Eye (tissue), 1 donor: Measurements from ENCODE around the gene PHEX.

ENCODE experiments used
- DNase-seq: peaks from one replicate; pipeline ENCODE4 v3.0.0-alpha.2; 2015

Gene PHEX

GRCh38 chrX:22032084-22032483 is at the start of gene PHEX:
Gene PHEX (plus strand): TSS chrX:22032325. CDS start chrX:22033006, 681 bp downstream.
- no peak for DNase-seq

DNA sequence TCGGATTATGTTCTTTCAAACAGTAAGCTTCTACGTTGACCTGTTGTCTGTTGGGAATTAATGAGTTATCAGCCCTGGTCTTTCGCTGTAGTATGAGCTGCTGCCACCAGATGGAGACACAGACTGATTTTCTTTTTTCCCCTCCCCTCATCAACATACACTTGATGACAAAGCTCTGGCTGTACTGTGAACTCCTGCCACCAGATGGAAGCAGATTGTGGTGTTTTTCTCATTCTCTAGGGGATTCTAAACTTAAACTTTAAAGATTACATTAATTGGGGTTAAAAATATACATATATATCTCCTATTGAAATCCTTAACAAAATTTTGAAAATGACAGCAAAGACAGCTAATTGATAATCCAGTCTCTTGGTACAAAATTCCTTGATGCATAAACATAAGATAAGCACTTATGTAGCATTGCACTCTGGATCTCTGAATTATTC is 46.8 kb upstream of the PHEX start:
- DNase-seq, result peak; percentile 92

DNA sequence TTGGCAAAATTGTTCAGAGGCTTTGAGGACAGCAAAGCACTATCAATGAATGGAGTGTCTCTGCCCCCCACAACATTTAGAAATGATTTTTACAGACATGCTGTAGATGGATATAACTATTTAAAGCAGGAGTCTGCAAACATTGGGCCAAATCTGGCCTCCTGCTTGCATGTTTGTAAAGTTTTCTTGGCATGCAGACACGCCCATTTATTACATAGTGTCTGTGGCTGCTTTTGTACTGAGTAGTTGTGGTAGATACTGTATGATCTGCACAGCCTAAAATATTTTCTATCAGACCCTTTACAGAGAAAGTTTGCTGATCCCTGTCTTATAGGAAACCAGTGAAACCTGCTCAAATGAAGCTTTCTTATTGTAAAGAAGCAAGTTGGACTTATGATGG is 45.5 kb upstream of the PHEX start:
- DNase-seq, result no peak

- DNase-seq, result no peak
Observed at GRCh38 chrX:21989384-21989783, 42.7 kb upstream of the PHEX start.

DNA sequence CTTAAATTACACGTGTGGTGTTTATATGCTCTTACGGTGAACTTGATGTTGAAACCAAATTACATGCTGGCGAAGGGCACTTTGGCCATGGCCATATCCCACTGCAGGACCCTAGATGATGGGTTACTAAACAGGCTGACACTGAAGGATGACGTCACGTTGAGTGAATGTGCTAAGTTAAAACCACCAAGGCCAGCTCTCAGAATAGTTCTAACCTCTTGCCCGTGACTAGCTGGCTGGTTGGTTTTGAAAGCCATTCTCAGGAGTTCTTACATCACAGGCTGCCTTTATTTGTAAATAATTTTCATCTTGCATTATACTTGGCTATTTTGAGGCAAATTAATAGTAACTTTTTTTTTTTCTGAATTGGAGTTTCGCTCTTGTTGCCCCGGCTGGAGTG is 41.3 kb upstream of the PHEX start:
- no peak for DNase-seq

GRCh38 chrX:21991504-21991903 is 40.6 kb upstream of the PHEX start:
- DNase-seq, result no peak

- DNase-seq, result no peak
Observed at GRCh38 chrX:21993265-21993664, 38.9 kb upstream of the PHEX start.

- peak; percentile 33 for DNase-seq
Observed at GRCh38 chrX:21996872-21997455, 35.2 kb upstream of the PHEX start.

- no peak for DNase-seq
Observed at GRCh38 chrX:21998037-21998436, 34.1 kb upstream of the PHEX start.

DNA sequence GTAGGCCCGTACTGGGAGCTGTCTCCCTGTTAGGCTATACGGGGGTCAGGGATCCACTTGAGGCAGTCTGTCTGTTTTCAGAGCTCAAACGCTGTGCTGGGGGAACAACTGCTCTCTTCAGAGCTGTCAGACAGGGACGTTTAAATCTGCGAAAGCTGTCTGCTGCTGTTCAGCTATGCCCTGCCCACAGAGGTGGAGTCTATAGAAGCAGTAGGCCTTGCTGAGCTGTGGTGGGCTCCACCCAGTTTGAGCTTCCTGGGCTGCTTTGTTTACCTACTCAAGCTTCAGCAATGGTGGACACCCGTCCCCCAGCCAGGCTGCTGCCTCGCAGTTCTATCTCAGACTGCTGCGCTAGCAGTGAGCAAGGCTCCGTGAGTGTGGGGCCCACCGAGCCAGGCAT is 27.3 kb upstream of the PHEX start:
- no peak for DNase-seq

DNA sequence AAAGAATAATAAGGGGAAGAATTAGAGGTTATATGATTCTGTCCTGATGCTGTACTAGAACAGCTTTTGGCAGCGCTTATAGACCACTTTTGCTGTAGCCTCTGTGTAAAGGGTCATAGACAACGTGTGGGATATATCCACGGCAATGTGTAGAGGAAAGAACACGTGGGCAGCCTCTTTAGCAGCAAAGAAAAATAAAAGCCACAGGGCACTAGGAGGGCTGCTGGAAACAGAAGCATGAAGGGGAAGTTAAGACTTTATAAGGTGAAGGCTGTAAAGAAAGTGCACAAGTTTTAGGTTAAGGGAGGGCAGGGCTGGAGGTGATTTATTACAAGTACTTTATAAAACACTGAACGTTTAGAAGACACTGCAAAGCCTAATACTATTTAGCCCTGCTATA is 20.1 kb upstream of the PHEX start:
- no peak for DNase-seq

- no peak for DNase-seq
Observed at GRCh38 chrX:22012931-22013330, 19.2 kb upstream of the PHEX start.

- no peak for DNase-seq
Observed at GRCh38 chrX:22015139-22015750, 16.9 kb upstream of the PHEX start.

DNA sequence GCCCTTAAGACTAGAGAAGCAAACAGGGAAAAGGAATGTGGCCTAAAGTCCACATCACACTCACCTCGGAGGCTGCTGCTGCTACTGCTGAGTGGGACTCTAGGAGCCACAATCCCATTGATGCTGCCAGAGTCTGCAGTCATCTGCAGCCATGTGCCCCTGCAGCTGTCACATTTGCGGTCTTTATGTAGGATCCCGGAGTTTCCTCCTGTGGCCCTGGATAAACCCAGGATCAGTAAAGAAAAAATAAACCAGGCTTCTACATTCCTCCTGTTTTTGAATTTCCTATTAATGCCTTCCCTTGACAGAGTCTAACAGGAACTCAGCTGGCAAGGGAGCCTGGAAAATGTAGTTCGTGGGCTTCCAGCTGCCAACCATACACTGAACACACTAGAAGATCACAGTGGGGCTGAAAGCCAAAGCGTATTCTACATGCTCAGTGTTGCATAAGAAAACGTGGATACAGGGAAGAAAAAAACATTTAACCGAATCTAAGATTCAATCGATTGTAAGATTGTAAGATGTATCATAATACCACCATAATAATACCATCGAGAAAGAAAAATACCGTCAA is 10.3 kb upstream of the PHEX start:
- DNase-seq, result peak; percentile 6

- DNase-seq, result no peak
Observed at GRCh38 chrX:22024577-22024976, 7.5 kb upstream of the PHEX start.

DNA sequence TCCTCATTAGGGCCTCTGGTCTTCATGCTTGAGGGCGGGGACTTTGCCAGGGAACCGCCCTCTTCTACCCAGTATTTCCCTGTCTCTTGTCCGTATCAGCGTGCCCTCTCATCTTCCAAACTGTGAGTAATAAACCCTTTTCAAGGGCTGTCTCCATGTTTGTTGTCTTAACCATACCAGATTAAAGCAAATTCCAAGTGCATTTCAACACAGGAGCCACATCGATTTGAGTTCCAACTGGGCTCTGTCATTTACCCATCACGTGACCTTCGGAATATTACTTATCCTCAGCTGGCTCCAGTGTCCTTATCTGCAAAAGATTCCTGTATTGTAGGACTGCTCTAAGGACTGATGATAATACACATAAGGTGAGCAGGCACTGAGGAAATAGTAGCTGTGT is 6.4 kb upstream of the PHEX start:
- no peak for DNase-seq

GRCh38 chrX:22026731-22027130 is 5.4 kb upstream of the PHEX start:
- DNase-seq, result no peak

- DNase-seq, result no peak
Observed at GRCh38 chrX:22032506-22032905, 381 bp downstream of the PHEX start.

DNA sequence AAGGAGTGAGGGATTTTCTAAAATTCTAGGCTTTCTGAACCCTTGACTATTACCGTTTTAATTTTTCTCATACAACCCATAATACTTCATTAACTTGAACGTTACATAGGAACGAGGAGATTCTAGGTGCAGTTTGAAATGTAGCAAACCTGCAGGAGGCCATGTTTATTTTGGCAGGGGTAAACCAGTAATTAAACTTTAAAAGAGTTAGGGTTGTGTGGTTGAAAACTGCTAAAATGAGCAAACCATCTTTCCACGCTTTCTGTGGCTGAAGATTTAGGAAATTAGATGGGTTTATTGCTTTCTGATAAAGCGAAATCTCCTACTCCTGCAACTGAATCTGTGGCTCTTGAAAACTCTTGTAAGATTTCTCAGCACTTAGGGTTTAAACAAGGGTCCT is 1.7 kb downstream of the PHEX start:
- DNase-seq, result no peak

DNA sequence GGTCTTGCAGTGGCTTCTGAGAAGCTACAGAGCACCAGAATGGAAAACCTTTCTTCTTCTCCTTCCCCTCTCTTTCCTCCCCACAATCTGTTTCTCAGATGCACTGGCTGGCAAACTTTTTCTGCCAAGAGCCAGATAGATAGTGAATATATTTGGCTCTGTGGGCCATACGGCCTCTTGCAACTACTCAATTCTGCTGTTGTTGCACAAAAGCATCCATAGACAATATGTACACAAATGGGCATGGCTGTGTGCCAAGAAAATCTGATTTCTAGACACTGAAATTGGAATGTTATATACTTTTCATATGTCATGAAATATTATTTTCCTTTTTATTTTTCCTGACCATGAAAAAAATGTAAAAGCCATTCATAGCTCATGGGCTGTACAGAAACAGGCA is 3.1 kb downstream of the PHEX start:
- no peak for DNase-seq

- no peak for DNase-seq
Observed at GRCh38 chrX:22037225-22037624, 5.1 kb downstream of the PHEX start.

- DNase-seq, result no peak
Observed at GRCh38 chrX:22037911-22038537, 5.9 kb downstream of the PHEX start.

- no peak for DNase-seq
Observed at GRCh38 chrX:22039541-22039940, 7.4 kb downstream of the PHEX start.

DNA sequence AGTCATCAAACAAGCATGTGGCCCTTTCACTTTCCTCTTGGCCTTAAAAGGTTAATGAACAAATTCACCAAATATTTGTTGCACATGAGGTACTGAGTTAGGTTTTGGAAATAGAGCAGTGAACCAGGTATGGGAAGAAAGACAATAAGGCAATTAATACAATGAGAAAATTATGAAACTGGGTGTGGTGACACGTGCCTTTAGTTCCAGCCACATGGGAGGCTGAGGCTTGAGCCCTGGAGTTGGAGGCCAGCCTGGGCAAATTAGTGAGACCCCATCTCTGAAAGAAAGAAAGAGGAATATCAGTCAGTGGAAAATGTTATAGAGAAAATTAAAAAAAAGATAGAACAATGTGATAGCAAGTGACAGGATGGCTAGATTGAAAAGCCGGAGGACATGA is 8.1 kb downstream of the PHEX start:
- no peak for DNase-seq
